Activated CD4-positive, alpha-beta T cell treated with anti-CD3 and anti-CD28 coated beads, Interleukin-2, amount 50 U/mL, for 4 hours (primary cell): ENCODE results near the gene RPL13.
"Not testable (repeated sequence)": the region's sequence is repeated elsewhere in the genome, so short reads cannot be mapped to it uniquely, and the experiment has no call there.

Experiments used
- DNase-seq, 2 experiments: peaks; one replicate each; pipeline ENCODE4 v3.0.0-alpha.2; 2020

RPL13 gene

GRCh38 chr16:89563639-89564392 lies 3.3 kb downstream of the RPL13 start:
- DNase-seq, result no peak

- DNase-seq, result no peak
Observed at GRCh38 chr16:89564476-89565255, 4.2 kb downstream of the RPL13 start.

- no peak for DNase-seq
Observed at GRCh38 chr16:89565256-89565505, 4.7 kb downstream of the RPL13 start.

GRCh38 chr16:89565506-89566372 lies 5.3 kb downstream of the RPL13 start:
- peak; percentile 37 to 44 for DNase-seq

- DNase-seq, result no peak
Observed at GRCh38 chr16:89567656-89568594, 7.4 kb downstream of the RPL13 start.

GRCh38 chr16:89569506-89570341 lies 9.2 kb downstream of the RPL13 start:
- no peak for DNase-seq

- no peak for DNase-seq
Observed at GRCh38 chr16:89570342-89570923, 10.0 kb downstream of the RPL13 start.

- DNase-seq, result not testable (repeated sequence)
Observed at GRCh38 chr16:89570983-89571598, 10.6 kb downstream of the RPL13 start.

- no peak for DNase-seq
Observed at GRCh38 chr16:89571636-89572035, 11.2 kb downstream of the RPL13 start.

- no peak for DNase-seq
Observed at GRCh38 chr16:89572073-89572484, 11.6 kb downstream of the RPL13 start.

- no peak for DNase-seq
Observed at GRCh38 chr16:89572485-89573205, 12.2 kb downstream of the RPL13 start.

GRCh38 chr16:89573826-89574680 lies 13.6 kb downstream of the RPL13 start:
- no peak for DNase-seq

- peak; percentile 25 to 33 for DNase-seq
Observed at GRCh38 chr16:89574681-89575246, 14.3 kb downstream of the RPL13 start.

- DNase-seq, result no peak
Observed at GRCh38 chr16:89575247-89576152, 15.0 kb downstream of the RPL13 start, which contains the start of gene CPNE7. Gene CPNE7 (plus strand): TSS chr16:89575758. CDS start chr16:89575898, 140 bp downstream.

GRCh38 chr16:89576153-89577054 lies 15.9 kb downstream of the RPL13 start:
- DNase-seq, result no peak
